WI38 (cell line): Measurements from ENCODE around the gene RPS27L.

Experiments
- H3K4me3 ChIP-seq: 2 replicates; pipeline ENCODE4 v1.5.1; 2011; ENCODE audit warnings: low read depth, mild to moderate bottlenecking, control low read depth, low read length
- CTCF ChIP-seq: IDR thresholded peaks from 2 replicates; pipeline ENCODE4 v1.5.1; 2012; ENCODE audit warnings: low read depth, mild to moderate bottlenecking, control low read depth, low read length

Gene RPS27L

GRCh38 chr15:63185206-63185605, 27.9 kb upstream of the RPS27L start:
- no peak for TF ChIP-seq CTCF
- no peak overlapping the region for H3K4me3 ChIP-seq

GRCh38 chr15:63181648-63182047, 24.4 kb upstream of the RPS27L start:
- no peak for TF ChIP-seq CTCF

GRCh38 chr15:63180746-63181145, 23.5 kb upstream of the RPS27L start:
- TF ChIP-seq CTCF = no peak
- H3K4me3 ChIP-seq = no peak overlapping the region

More at GRCh38 chr15:63181648-63182047, 24.4 kb upstream of the RPS27L start:
- H3K4me3 ChIP-seq = no peak overlapping the region

GRCh38 chr15:63178034-63178433, 20.8 kb upstream of the RPS27L start:
- no peak overlapping the region for H3K4me3 ChIP-seq
- TF ChIP-seq CTCF = no peak

GRCh38 chr15:63176302-63176701, 19.0 kb upstream of the RPS27L start:
- TF ChIP-seq CTCF = no peak
- no peak overlapping the region for H3K4me3 ChIP-seq

GRCh38 chr15:63172851-63173451, 15.7 kb upstream of the RPS27L start:
- H3K4me3 ChIP-seq = no peak overlapping the region
- no peak for TF ChIP-seq CTCF

GRCh38 chr15:63172376-63172775, 15.1 kb upstream of the RPS27L start:
- TF ChIP-seq CTCF = no peak
- H3K4me3 ChIP-seq = no peak overlapping the region
